GM23248 (cell line): ENCODE measurements around the gene BLOC1S6.

Source experiments
- EZH2 ChIP-seq: fragments of 200-600 bp; sonication (generic); IDR thresholded peaks from 2 replicates; pipeline ENCODE4 v1.6.1; 2018; ENCODE audit warnings: antibody characterized with exemption, mild to moderate bottlenecking; ENCODE audit not compliant: insufficient read depth, poor library complexity, severe bottlenecking
- EZH2phosphoT487 ChIP-seq: fragments of 200-600 bp; sonication (generic); IDR thresholded peaks from 2 replicates; pipeline ENCODE4 v1.6.1; 2018; ENCODE audit warnings: antibody characterized with exemption, moderate library complexity, mild to moderate bottlenecking, low read depth; ENCODE audit not compliant: insufficient read depth

DNA sequence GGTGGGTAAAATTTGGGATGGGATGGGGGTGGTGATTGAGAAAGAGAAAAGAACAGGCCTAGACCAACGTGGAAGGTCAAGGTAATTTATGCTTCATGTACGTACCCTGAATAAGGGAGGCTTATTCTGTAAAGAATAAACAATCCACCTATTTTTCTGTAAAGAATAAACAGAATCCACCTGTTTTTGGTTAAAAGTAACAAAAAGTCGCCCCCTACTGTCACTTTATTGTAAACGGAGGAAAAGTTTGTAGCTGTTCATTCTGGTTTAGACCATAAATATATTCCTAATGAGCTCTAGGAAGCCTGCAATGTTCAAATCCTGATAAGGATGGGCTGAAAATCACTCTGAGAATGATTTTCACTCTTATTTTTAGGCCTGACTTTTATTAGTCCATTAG is 24.1 kb downstream of the BLOC1S6 start:
- TF ChIP-seq EZH2 (no peak), EZH2phosphoT487 (no peak)
